HepG2 (cell line): ENCODE results near the gene RABGGTA. TPM values are rescaled to one million over a fixed set of nuclear protein-coding genes. Genes with fewer than 3 reads are reported as not detected.
"Not testable (repeated sequence)": the region's sequence is repeated elsewhere in the genome, so short reads cannot be mapped to it uniquely, and the experiment has no call there.

Experiments
- ATAC-seq: fragments of 200-7000 bp; cut with Tn5 transposase; 3 replicates; pipeline ENCODE4 v1.9.1; 2020; ENCODE audit warnings: mild to moderate bottlenecking, moderate library complexity
- BruUV-seq: library from RNA; stranded (reverse); fragments of 400-500 nt; replicated peaks from 2 replicates; lab custom pipeline; 2021; lab: Mats Ljungman, UMichigan
- CTCF ChIA-PET: fragments of 300-600 bp; formaldehyde crosslinking; extraction: SDS; loops from one replicate; lab custom pipeline; 2021; ENCODE audit warnings: low total read pairs, inconsistent platforms, low intra/inter-chr PET ratio; lab: Yijun Ruan, JAX
- POLR2A ChIA-PET: fragments of 350-600 bp; sonication (Branson Sonifier 250); formaldehyde crosslinking; loops from one replicate; lab custom pipeline; 2020; ENCODE audit warnings: antibody characterized with exemption, inconsistent platforms; lab: Yijun Ruan, JAX
- DNase-seq: peaks from one replicate; pipeline ENCODE4 v3.0.0-alpha.2; 2015; ENCODE audit warnings: low spot score
- FAIRE-seq: peaks from 3 replicates; lab custom pipeline; 2011; peaks lifted over from hg19 to GRCh38; lab: Jason Lieb, UNC
- H2AFZ ChIP-seq: one replicate; pipeline ENCODE4 v1.6.1; 2011; ENCODE audit warnings: low read length, inconsistent platforms
- H3K27ac ChIP-seq: fragments of 300-600 bp; 3 replicates; pipeline ENCODE4 v1.8.0; 2011; ENCODE audit warnings: mixed run types, mild to moderate bottlenecking, mixed read lengths, low read length, inconsistent platforms; ENCODE audit not compliant: insufficient read depth; ENCODE audit errors: extremely low read length
- H3K27me3 ChIP-seq, 2 experiments: fragments of 200-600 bp in 1 of 2; 2 replicates in 1 of 2; 3 replicates in 1 of 2; pipeline versions ENCODE4 v1.6.0 to v1.8.0; 2011; ENCODE audit warnings: low read length in 2 of 2, mild to moderate bottlenecking in 2 of 2, moderate library complexity in 2 of 2, inconsistent platforms in 1 of 2; ENCODE audit not compliant: insufficient read depth in 2 of 2, control insufficient read depth in 1 of 2
- H3K36me3 ChIP-seq, 2 experiments: fragments of 200-600 bp in 1 of 2; replicated peaks in 1 of 2; 2 replicates in 1 of 2; 3 replicates in 1 of 2; pipeline versions ENCODE4 v1.5.1 to v1.8.0; 2011; ENCODE audit warnings: low read length in 2 of 2, inconsistent platforms in 1 of 2; ENCODE audit not compliant: insufficient read depth in 2 of 2, control insufficient read depth in 1 of 2
- H3K4me1 ChIP-seq: 2 replicates; pipeline ENCODE4 v1.5.1; 2012; ENCODE audit warnings: low read length, inconsistent platforms; ENCODE audit not compliant: insufficient read depth
- H3K4me2 ChIP-seq: 2 replicates; pipeline ENCODE4 v1.6.0; 2011; ENCODE audit warnings: low read depth, low read length, inconsistent platforms
- H3K4me3 ChIP-seq, 3 experiments: fragments of 200-600 bp in 1 of 3; sonication (generic), shearing (Covaris generic) in 1 of 3; replicated peaks in 1 of 3; 2 replicates each; pipeline ENCODE4 v1.5.1; 2011 to 2016; ENCODE audit warnings: low read length in 3 of 3, inconsistent platforms in 2 of 3, low read depth in 2 of 3, mild to moderate bottlenecking in 2 of 3, control low read depth in 1 of 3, mixed read lengths in 1 of 3; ENCODE audit not compliant: insufficient read depth in 1 of 3
- H3K79me2 ChIP-seq: one replicate; pipeline ENCODE4 v1.6.1; 2011; ENCODE audit warnings: low read length, inconsistent platforms; ENCODE audit not compliant: insufficient read depth
- H3K9ac ChIP-seq: 2 replicates; pipeline ENCODE4 v1.6.0; 2011; ENCODE audit warnings: mild to moderate bottlenecking, low read depth, low read length, inconsistent platforms; ENCODE audit not compliant: insufficient read depth
- H3K9me3 ChIP-seq: 2 replicates; pipeline ENCODE4 v1.5.1; 2012; ENCODE audit warnings: mild to moderate bottlenecking, low read length
- H4K20me1 ChIP-seq: 2 replicates; pipeline ENCODE4 v1.6.0; 2011; ENCODE audit warnings: inconsistent platforms, mild to moderate bottlenecking, low read length, moderate library complexity; ENCODE audit not compliant: insufficient read depth
- NFIB ChIP-seq: sonication (generic); formaldehyde crosslinking; IDR thresholded peaks from 2 replicates; pipeline ENCODE4 v1.9.0; 2021; ENCODE audit warnings: missing genetic modification reagents, mild to moderate bottlenecking, borderline replicate concordance
- TEAD3 ChIP-seq: optimal IDR thresholded peaks from 2 replicates; pipeline ENCODE3; 2016; ENCODE audit warnings: borderline replicate concordance
- TRIM24 ChIP-seq: sonication (generic); formaldehyde crosslinking; IDR thresholded peaks from 2 replicates; pipeline ENCODE4 v1.8.0; 2022; ENCODE audit warnings: mild to moderate bottlenecking, missing genetic modification reagents
- ZNF703 ChIP-seq: sonication (generic); formaldehyde crosslinking; IDR thresholded peaks from 2 replicates; pipeline ENCODE4 v1.5.1; 2020; ENCODE audit warnings: missing genetic modification reagents, mild to moderate bottlenecking, moderate library complexity, borderline replicate concordance
- WGBS: methylation state at CpG from one replicate; pipeline ENCODE4 v1.1.6; 2017; ENCODE audit warnings: low lambda C conversion rate; 5-methylcytosine and 5-hydroxymethylcytosine counted together
- in situ Hi-C: cut with HindIII; loops from 2 replicates; pipeline ENCODE4 v1.10.0; 2017; ENCODE audit warnings: low pct_unique_long_range_greater_than_20kb; ENCODE audit not compliant: extremely low pct_ligation_motif_present
- intact Hi-C: fragments of 100-400 bp; cut with micrococcal nuclease; formaldehyde crosslinking; loops from one replicate; pipeline ENCODE4 v1.10.0; 2022; ENCODE audit not compliant: unreplicated experiment
- polyA plus RNA-seq, 8 experiments: library from polyadenylated mRNA; depleted of rRNA in 3 of 8; stranded (reverse) in 7 of 8; unstranded in 1 of 8; fragments of >200 nt; fragmentation: Illumina TruSeq in 4 of 8; extraction: Trizol in 4 of 8; gene quantifications; 2 replicates each; pipeline versions ENCODE4 v1.2.1 to v1.2.3, GENCODE V29; 2011 to 2016; ENCODE audit warnings: low read depth in 4 of 8, missing spikeins in 1 of 8, mixed read lengths in 1 of 8; ENCODE audit not compliant: insufficient read depth in 1 of 8
- total RNA-seq, 5 experiments: library from RNA; depleted of rRNA; stranded (reverse); fragments of >200 nt; fragmentation: Illumina TruSeq; extraction: Trizol; gene quantifications; 2 replicates each; pipeline ENCODE4 v1.2.3, GENCODE V29; 2016; ENCODE audit warnings: low read depth in 1 of 5
- TF ChIP-seq, protein P1 (sequence below): sonication (generic); formaldehyde crosslinking; IDR thresholded peaks from 2 replicates; pipeline ENCODE4 v1.5.0; 2020; ENCODE audit warnings: mild to moderate bottlenecking, missing genetic modification reagents, borderline replicate concordance
- TF ChIP-seq, protein P2 (sequence below): sonication (generic); formaldehyde crosslinking; IDR thresholded peaks from 2 replicates; pipeline ENCODE4 v1.4.0; 2020; ENCODE audit warnings: missing genetic modification reagents

RABGGTA gene
- total and polyA plus RNA-seq, 2 of the 13 experiments (the other 11 are each of a cell fraction or from before 2014, with no cell fraction given): 57.9 to 90.8 TPM

GRCh38 chr14:24246765-24247212, 24.6 kb downstream of the RABGGTA start (continued):
- TF ChIP-seq, protein P1, sequence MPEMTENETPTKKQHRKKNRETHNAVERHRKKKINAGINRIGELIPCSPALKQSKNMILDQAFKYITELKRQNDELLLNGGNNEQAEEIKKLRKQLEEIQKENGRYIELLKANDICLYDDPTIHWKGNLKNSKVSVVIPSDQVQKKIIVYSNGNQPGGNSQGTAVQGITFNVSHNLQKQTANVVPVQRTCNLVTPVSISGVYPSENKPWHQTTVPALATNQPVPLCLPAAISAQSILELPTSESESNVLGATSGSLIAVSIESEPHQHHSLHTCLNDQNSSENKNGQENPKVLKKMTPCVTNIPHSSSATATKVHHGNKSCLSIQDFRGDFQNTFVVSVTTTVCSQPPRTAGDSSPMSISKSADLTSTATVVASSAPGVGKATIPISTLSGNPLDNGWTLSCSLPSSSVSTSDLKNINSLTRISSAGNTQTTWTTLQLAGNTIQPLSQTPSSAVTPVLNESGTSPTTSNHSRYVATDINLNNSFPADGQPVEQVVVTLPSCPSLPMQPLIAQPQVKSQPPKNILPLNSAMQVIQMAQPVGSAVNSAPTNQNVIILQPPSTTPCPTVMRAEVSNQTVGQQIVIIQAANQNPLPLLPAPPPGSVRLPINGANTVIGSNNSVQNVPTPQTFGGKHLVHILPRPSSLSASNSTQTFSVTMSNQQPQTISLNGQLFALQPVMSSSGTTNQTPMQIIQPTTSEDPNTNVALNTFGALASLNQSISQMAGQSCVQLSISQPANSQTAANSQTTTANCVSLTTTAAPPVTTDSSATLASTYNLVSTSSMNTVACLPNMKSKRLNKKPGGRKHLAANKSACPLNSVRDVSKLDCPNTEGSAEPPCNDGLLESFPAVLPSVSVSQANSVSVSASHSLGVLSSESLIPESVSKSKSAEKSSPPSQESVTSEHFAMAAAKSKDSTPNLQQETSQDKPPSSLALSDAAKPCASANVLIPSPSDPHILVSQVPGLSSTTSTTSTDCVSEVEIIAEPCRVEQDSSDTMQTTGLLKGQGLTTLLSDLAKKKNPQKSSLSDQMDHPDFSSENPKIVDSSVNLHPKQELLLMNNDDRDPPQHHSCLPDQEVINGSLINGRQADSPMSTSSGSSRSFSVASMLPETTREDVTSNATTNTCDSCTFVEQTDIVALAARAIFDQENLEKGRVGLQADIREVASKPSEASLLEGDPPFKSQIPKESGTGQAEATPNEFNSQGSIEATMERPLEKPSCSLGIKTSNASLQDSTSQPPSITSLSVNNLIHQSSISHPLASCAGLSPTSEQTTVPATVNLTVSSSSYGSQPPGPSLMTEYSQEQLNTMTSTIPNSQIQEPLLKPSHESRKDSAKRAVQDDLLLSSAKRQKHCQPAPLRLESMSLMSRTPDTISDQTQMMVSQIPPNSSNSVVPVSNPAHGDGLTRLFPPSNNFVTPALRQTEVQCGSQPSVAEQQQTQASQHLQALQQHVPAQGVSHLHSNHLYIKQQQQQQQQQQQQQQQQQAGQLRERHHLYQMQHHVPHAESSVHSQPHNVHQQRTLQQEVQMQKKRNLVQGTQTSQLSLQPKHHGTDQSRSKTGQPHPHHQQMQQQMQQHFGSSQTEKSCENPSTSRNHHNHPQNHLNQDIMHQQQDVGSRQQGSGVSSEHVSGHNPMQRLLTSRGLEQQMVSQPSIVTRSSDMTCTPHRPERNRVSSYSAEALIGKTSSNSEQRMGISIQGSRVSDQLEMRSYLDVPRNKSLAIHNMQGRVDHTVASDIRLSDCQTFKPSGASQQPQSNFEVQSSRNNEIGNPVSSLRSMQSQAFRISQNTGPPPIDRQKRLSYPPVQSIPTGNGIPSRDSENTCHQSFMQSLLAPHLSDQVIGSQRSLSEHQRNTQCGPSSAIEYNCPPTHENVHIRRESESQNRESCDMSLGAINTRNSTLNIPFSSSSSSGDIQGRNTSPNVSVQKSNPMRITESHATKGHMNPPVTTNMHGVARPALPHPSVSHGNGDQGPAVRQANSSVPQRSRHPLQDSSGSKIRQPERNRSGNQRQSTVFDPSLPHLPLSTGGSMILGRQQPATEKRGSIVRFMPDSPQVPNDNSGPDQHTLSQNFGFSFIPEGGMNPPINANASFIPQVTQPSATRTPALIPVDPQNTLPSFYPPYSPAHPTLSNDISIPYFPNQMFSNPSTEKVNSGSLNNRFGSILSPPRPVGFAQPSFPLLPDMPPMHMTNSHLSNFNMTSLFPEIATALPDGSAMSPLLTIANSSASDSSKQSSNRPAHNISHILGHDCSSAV (CRISPR knock-in tag): no peak

- ATAC-seq, H3K4me2 ChIP-seq, H3K36me3 ChIP-seq, H3K27ac ChIP-seq, H3K9me3 ChIP-seq, BruUV-seq, FAIRE-seq, H3K9ac ChIP-seq, intact Hi-C loops, H3K27me3 ChIP-seq, H2AFZ ChIP-seq, H3K4me3 ChIP-seq, DNase-seq, H4K20me1 ChIP-seq: not testable (repeated sequence)
- TF ChIP-seq TEAD3 (peak; percentile 33), TRIM24 (0 out of 2 replicates have a peak, but pooled peaks have one; percentile 21), ZNF703 (CRISPR knock-in tag) (peak; percentile 8; the same call in 1 of the 2 replicates), NFIB (CRISPR knock-in tag) (0 out of 2 replicates have a peak, but pooled peaks have one; percentile 20)
- TF ChIP-seq, protein P2, sequence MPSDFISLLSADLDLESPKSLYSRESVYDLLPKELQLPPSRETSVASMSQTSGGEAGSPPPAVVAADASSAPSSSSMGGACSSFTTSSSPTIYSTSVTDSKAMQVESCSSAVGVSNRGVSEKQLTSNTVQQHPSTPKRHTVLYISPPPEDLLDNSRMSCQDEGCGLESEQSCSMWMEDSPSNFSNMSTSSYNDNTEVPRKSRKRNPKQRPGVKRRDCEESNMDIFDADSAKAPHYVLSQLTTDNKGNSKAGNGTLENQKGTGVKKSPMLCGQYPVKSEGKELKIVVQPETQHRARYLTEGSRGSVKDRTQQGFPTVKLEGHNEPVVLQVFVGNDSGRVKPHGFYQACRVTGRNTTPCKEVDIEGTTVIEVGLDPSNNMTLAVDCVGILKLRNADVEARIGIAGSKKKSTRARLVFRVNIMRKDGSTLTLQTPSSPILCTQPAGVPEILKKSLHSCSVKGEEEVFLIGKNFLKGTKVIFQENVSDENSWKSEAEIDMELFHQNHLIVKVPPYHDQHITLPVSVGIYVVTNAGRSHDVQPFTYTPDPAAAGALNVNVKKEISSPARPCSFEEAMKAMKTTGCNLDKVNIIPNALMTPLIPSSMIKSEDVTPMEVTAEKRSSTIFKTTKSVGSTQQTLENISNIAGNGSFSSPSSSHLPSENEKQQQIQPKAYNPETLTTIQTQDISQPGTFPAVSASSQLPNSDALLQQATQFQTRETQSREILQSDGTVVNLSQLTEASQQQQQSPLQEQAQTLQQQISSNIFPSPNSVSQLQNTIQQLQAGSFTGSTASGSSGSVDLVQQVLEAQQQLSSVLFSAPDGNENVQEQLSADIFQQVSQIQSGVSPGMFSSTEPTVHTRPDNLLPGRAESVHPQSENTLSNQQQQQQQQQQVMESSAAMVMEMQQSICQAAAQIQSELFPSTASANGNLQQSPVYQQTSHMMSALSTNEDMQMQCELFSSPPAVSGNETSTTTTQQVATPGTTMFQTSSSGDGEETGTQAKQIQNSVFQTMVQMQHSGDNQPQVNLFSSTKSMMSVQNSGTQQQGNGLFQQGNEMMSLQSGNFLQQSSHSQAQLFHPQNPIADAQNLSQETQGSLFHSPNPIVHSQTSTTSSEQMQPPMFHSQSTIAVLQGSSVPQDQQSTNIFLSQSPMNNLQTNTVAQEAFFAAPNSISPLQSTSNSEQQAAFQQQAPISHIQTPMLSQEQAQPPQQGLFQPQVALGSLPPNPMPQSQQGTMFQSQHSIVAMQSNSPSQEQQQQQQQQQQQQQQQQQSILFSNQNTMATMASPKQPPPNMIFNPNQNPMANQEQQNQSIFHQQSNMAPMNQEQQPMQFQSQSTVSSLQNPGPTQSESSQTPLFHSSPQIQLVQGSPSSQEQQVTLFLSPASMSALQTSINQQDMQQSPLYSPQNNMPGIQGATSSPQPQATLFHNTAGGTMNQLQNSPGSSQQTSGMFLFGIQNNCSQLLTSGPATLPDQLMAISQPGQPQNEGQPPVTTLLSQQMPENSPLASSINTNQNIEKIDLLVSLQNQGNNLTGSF (CRISPR knock-in tag): 0 out of 2 replicates have a peak, but pooled peaks have one; percentile 19
- POLR2A ChIA-PET: interaction anchor here (0.7 to 18.0 kb wide), 7 partner anchors 12 to 1315 kb away, joined by 3 to 850 read pairs (median 7); partner anchors contain the start of genes CHMP4A, CIDEB, DHRS1 and LTB4R
- WGBS: 94% methylated on average over 11 of the region's 11 CpGs
- Histone ChIP-seq H3K4me1 (peaks cover 38% of the 10 kb centered on the region), H3K79me2 (peaks cover 11% of the 10 kb centered on the region)
- in situ Hi-C loops: loop anchor here (10.0 kb wide), 1 partner anchor 189 kb away; no protein-coding TSS in a partner anchor
- CTCF ChIA-PET: interaction anchor here (5.4 kb wide), 1 partner anchor 53 kb away, joined by 217 read pairs; the partner anchor contains the start of genes DHRS1 and NOP9
Measured at GRCh38 chr14:24245350-24245749, 26.0 kb downstream of the RABGGTA start.
